ENCODE measurements around the gene UNC13D.
A peak's percentile ranks its signal among the peaks of the same experiment; 100 is the strongest.

The UNC13D gene

GRCh38 chr17:75825149-75825552 lies 19.1 kb downstream of the UNC13D start:
- Histone ChIP-seq H3K9me3 (ENCODE audit: low read depth, low read length) (no peaks in the 10 kb centered on the region), H3K27ac (peak overlapping the region; percentile 54; the same call in 1 of the 2 replicates), H3K36me3 (ENCODE audit: insufficient read depth, low read length) (peaks cover 41% of the 10 kb centered on the region; the same call in 1 of the 2 replicates), H3K4me3 (no peak overlapping the region), H3K9ac (ENCODE audit: insufficient read length) (no peak overlapping the region)
- DNase-seq (ENCODE audit: low read depth, low spot score) = no peak
- TF ChIP-seq POLR2AphosphoS5 (IDR thresholded peaks at IDR 0.05; ENCODE audit: borderline replicate concordance, low read depth, low read length) (no peak), FOXP2 (optimal IDR thresholded peaks at IDR 0.05; ENCODE audit: control extremely low read depth, extremely low read length, insufficient read depth) (no peak), EZH2 (IDR thresholded peaks at IDR 0.05) (no peak)

GRCh38 chr17:75824666-75825065 lies 19.5 kb downstream of the UNC13D start:
- TF ChIP-seq FOXP2 (optimal IDR thresholded peaks at IDR 0.05; ENCODE audit: control extremely low read depth, extremely low read length, insufficient read depth) (no peak), POLR2AphosphoS5 (IDR thresholded peaks at IDR 0.05; ENCODE audit: borderline replicate concordance, low read depth, low read length) (no peak), EZH2 (IDR thresholded peaks at IDR 0.05) (no peak)
- DNase-seq (ENCODE audit: low read depth, low spot score) = no peak
- peaks cover 45% of the 10 kb centered on the region; the same call in 1 of the 2 replicates for H3K36me3 ChIP-seq (ENCODE audit: insufficient read depth, low read length)
- H3K9ac ChIP-seq (ENCODE audit: insufficient read length) = no peak overlapping the region
- no peaks in the 10 kb centered on the region for H3K9me3 ChIP-seq (ENCODE audit: low read depth, low read length)
- H3K4me3 ChIP-seq = no peak overlapping the region
- peak overlapping the region; percentile 36; the same call in 1 of the 2 replicates for H3K27ac ChIP-seq

GRCh38 chr17:75824050-75824552 lies 20.1 kb downstream of the UNC13D start:
- peaks cover 51% of the 10 kb centered on the region; the same call in 1 of the 2 replicates for H3K36me3 ChIP-seq (ENCODE audit: insufficient read depth, low read length)
- H3K4me3 ChIP-seq = no peak overlapping the region
- H3K9ac ChIP-seq (ENCODE audit: insufficient read length) = no peak overlapping the region

GRCh38 chr17:75823257-75824041 lies 20.8 kb downstream of the UNC13D start:
- TF ChIP-seq POLR2AphosphoS5 (IDR thresholded peaks at IDR 0.05; ENCODE audit: borderline replicate concordance, low read depth, low read length) (no peak), EZH2 (IDR thresholded peaks at IDR 0.05) (no peak), FOXP2 (optimal IDR thresholded peaks at IDR 0.05; ENCODE audit: control extremely low read depth, extremely low read length, insufficient read depth) (no peak)
- Histone ChIP-seq H3K9ac (ENCODE audit: insufficient read length) (no peak overlapping the region), H3K4me3 (no peak overlapping the region), H3K36me3 (ENCODE audit: insufficient read depth, low read length) (peaks cover 57% of the 10 kb centered on the region; the same call in 1 of the 2 replicates), H3K9me3 (ENCODE audit: low read depth, low read length) (no peaks in the 10 kb centered on the region), H3K27ac (no peak overlapping the region)
- no peak for DNase-seq (ENCODE audit: low read depth, low spot score)

More at GRCh38 chr17:75824050-75824552, 20.1 kb downstream of the UNC13D start:
- H3K27ac ChIP-seq = no peak overlapping the region
- no peak for DNase-seq (ENCODE audit: low read depth, low spot score)
- no peaks in the 10 kb centered on the region for H3K9me3 ChIP-seq (ENCODE audit: low read depth, low read length)
- TF ChIP-seq FOXP2 (optimal IDR thresholded peaks at IDR 0.05; ENCODE audit: control extremely low read depth, extremely low read length, insufficient read depth) (no peak), EZH2 (IDR thresholded peaks at IDR 0.05) (no peak), POLR2AphosphoS5 (IDR thresholded peaks at IDR 0.05; ENCODE audit: borderline replicate concordance, low read depth, low read length) (no peak)

GRCh38 chr17:75822800-75823166 lies 21.4 kb downstream of the UNC13D start:
- Histone ChIP-seq H3K4me3 (no peak overlapping the region), H3K27ac (no peak overlapping the region), H3K36me3 (ENCODE audit: insufficient read depth, low read length) (peaks cover 62% of the 10 kb centered on the region; the same call in 1 of the 2 replicates), H3K9me3 (ENCODE audit: low read depth, low read length) (no peaks in the 10 kb centered on the region), H3K9ac (ENCODE audit: insufficient read length) (no peak overlapping the region)
- DNase-seq (ENCODE audit: low read depth, low spot score) = no peak
- TF ChIP-seq POLR2AphosphoS5 (IDR thresholded peaks at IDR 0.05; ENCODE audit: borderline replicate concordance, low read depth, low read length) (no peak), FOXP2 (optimal IDR thresholded peaks at IDR 0.05; ENCODE audit: control extremely low read depth, extremely low read length, insufficient read depth) (no peak), EZH2 (IDR thresholded peaks at IDR 0.05) (no peak)

GRCh38 chr17:75822119-75822799 lies 21.9 kb downstream of the UNC13D start:
- TF ChIP-seq POLR2AphosphoS5 (IDR thresholded peaks at IDR 0.05; ENCODE audit: borderline replicate concordance, low read depth, low read length) (no peak), FOXP2 (optimal IDR thresholded peaks at IDR 0.05; ENCODE audit: control extremely low read depth, extremely low read length, insufficient read depth) (no peak), EZH2 (IDR thresholded peaks at IDR 0.05) (no peak)
- DNase-seq (ENCODE audit: low read depth, low spot score) = no peak
- Histone ChIP-seq H3K9me3 (ENCODE audit: low read depth, low read length) (no peaks in the 10 kb centered on the region), H3K4me3 (no peak overlapping the region), H3K27ac (no peak overlapping the region), H3K9ac (ENCODE audit: insufficient read length) (no peak overlapping the region), H3K36me3 (ENCODE audit: insufficient read depth, low read length) (peaks cover 67% of the 10 kb centered on the region; the same call in 1 of the 2 replicates)

- Histone ChIP-seq H3K27ac (no peak overlapping the region), H3K9me3 (ENCODE audit: low read depth, low read length) (no peaks in the 10 kb centered on the region), H3K4me3 (no peak overlapping the region), H3K36me3 (ENCODE audit: insufficient read depth, low read length) (peaks cover 69% of the 10 kb centered on the region; the same call in 1 of the 2 replicates), H3K9ac (ENCODE audit: insufficient read length) (no peak overlapping the region)
- DNase-seq (ENCODE audit: low read depth, low spot score) = no peak
- TF ChIP-seq POLR2AphosphoS5 (IDR thresholded peaks at IDR 0.05; ENCODE audit: borderline replicate concordance, low read depth, low read length) = no peak
- no peak for TF ChIP-seq FOXP2 (optimal IDR thresholded peaks at IDR 0.05; ENCODE audit: control extremely low read depth, extremely low read length, insufficient read depth)
- no peak for TF ChIP-seq EZH2 (IDR thresholded peaks at IDR 0.05)
These were observed 22.7 kb downstream of the UNC13D start for GRCh38 chr17:75821552-75821951.

All from SK-N-MC (cell line).